ENCODE measurements around the gene CCER1. TPM values are rescaled to one million over a fixed set of nuclear protein-coding genes. Genes with fewer than 3 reads are reported as not detected.

CCER1 gene
- total RNA-seq, 2 experiments from 2014 or later = not detected

- no peaks in the 10 kb centered on the region for H3K36me3 Mint-ChIP-seq (ENCODE audit: low read depth)
- intact Hi-C loops (cut with DNase I, micrococcal nuclease) = no loop called here
Measured at GRCh38 chr12:90920222-90920621, 34.8 kb downstream of the CCER1 start.

DNA sequence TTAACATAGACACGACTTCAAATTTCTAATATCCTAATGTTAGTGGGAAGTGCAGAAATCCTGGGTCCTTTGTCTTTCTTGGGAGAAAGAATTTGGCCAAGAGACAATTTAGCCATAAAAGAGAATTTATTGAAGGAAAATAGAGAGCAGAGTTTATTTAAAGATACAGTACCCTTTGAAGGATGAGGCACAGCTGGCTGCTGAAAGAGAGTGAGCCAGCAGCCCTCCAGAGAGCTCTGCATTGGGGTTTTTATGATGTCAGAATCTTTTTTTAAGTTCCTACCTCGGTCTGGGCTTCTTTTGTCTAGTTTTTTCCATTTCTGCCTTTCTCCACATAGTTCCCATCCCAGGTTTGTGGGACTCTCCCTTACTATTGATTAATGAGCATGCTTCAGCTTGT is 37.5 kb downstream of the CCER1 start:
- no peaks in the 10 kb centered on the region for H3K36me3 Mint-ChIP-seq (ENCODE audit: low read depth)
- Histone ChIP-seq H3K4me1 (ENCODE audit: insufficient read depth, low read length) (no peaks in the 10 kb centered on the region), H3K27ac (ENCODE audit: low read depth in 1 of 2, low read length in 2 of 2) (no peak overlapping the region), H3K4me3 (ENCODE audit: low read length) (no peak overlapping the region), H3K27me3 (ENCODE audit: control insufficient read depth in 1 of 2, insufficient read depth in 2 of 2, low read length in 2 of 2) (peaks cover 0 to 3% of the 10 kb centered on the region in 2 experiments), H3K36me3 (ENCODE audit: insufficient read depth, low read length) (no peaks in the 10 kb centered on the region), H3K9me3 (ENCODE audit: control insufficient read depth in 1 of 2, insufficient read depth in 1 of 2, low read length in 2 of 2) (no peaks in the 10 kb centered on the region)
- no peaks in the 10 kb centered on the region for H3K4me1 Mint-ChIP-seq (ENCODE audit: low read depth)
- no peaks in the 10 kb centered on the region for H3K9me3 Mint-ChIP-seq
- DNase-seq (no peak), ATAC-seq (ENCODE audit: poor library complexity) (no peak)
- peaks cover 7% of the 10 kb centered on the region for H3K27me3 Mint-ChIP-seq
- H3K4me3 Mint-ChIP-seq = no peak overlapping the region
- CTCF ChIA-PET = no interaction called here
- POLR2A ChIA-PET = no interaction called here
- no peak overlapping the region for H3K27ac Mint-ChIP-seq
- intact Hi-C loops (cut with DNase I, micrococcal nuclease) = no loop called here
- no peak for TF ChIP-seq CTCF (IDR thresholded peaks at IDR 0.05)

More at GRCh38 chr12:90920222-90920621, 34.8 kb downstream of the CCER1 start:
- CTCF ChIA-PET = no interaction called here
- Histone ChIP-seq H3K4me3 (ENCODE audit: low read length) (no peak overlapping the region), H3K9me3 (ENCODE audit: control insufficient read depth in 1 of 2, insufficient read depth in 1 of 2, low read length in 2 of 2) (no peaks in the 10 kb centered on the region), H3K36me3 (ENCODE audit: insufficient read depth, low read length) (no peaks in the 10 kb centered on the region), H3K27ac (ENCODE audit: low read depth in 1 of 2, low read length in 2 of 2) (no peak overlapping the region), H3K4me1 (ENCODE audit: insufficient read depth, low read length) (no peaks in the 10 kb centered on the region), H3K27me3 (ENCODE audit: control insufficient read depth in 1 of 2, insufficient read depth in 2 of 2, low read length in 2 of 2) (no peaks in the 10 kb centered on the region)
- no peak overlapping the region for H3K27ac Mint-ChIP-seq
- no peaks in the 10 kb centered on the region for H3K4me1 Mint-ChIP-seq (ENCODE audit: low read depth)
- no peak overlapping the region for H3K4me3 Mint-ChIP-seq
- H3K27me3 Mint-ChIP-seq = peaks cover 16% of the 10 kb centered on the region
- DNase-seq (no peak), ATAC-seq (ENCODE audit: poor library complexity) (no peak)
- H3K9me3 Mint-ChIP-seq = no peaks in the 10 kb centered on the region
- TF ChIP-seq CTCF (IDR thresholded peaks at IDR 0.05) = no peak
- POLR2A ChIA-PET = no interaction called here

DNA sequence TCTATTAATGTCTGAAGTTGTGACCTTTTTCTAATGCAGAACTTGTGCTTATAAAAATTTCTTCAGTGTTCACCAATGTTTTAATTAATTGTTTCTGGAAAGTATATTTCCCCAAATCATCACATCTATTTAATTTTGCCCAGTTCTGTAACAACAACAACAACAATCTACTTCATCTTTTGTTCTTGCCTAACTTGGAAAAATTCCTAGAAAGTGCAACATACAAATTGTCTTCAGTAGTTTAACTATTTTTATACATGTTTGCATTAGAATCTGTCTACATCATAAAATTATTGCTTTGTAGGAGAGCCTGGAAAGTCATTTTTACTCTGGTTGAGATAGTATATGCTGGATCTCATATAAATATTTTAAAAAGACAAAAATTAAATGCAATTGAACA is 38.5 kb downstream of the CCER1 start:
- no peaks in the 10 kb centered on the region for H3K9me3 ChIP-seq (ENCODE audit: control insufficient read depth in 1 of 2, insufficient read depth in 1 of 2, low read length in 2 of 2)
- H3K36me3 Mint-ChIP-seq (ENCODE audit: low read depth) = no peaks in the 10 kb centered on the region
- intact Hi-C loops (cut with DNase I, micrococcal nuclease) = no loop called here
- H3K36me3 ChIP-seq (ENCODE audit: insufficient read depth, low read length) = no peaks in the 10 kb centered on the region
- H3K4me3 Mint-ChIP-seq = no peak overlapping the region
- peaks cover 7% of the 10 kb centered on the region for H3K27me3 Mint-ChIP-seq
- ChIA-PET POLR2A (no interaction called here), CTCF (no interaction called here)
- no peak overlapping the region for H3K27ac ChIP-seq (ENCODE audit: low read depth in 1 of 2, low read length in 2 of 2)
- DNase-seq (no peak), ATAC-seq (ENCODE audit: poor library complexity) (no peak)
- TF ChIP-seq CTCF (IDR thresholded peaks at IDR 0.05) = no peak
- no peaks in the 10 kb centered on the region for H3K9me3 Mint-ChIP-seq
- no peak overlapping the region for H3K4me3 ChIP-seq (ENCODE audit: low read length)
- no peaks in the 10 kb centered on the region for H3K4me1 Mint-ChIP-seq (ENCODE audit: low read depth)
- no peak overlapping the region for H3K27ac Mint-ChIP-seq
- H3K4me1 ChIP-seq (ENCODE audit: insufficient read depth, low read length) = no peaks in the 10 kb centered on the region
- H3K27me3 ChIP-seq (ENCODE audit: control insufficient read depth in 1 of 2, insufficient read depth in 2 of 2, low read length in 2 of 2) = peaks cover 0 to 3% of the 10 kb centered on the region in 2 experiments

Data from CD4-positive, alpha-beta T cell (primary cell).